Measurements from ENCODE around the gene ADD3. TPM values are rescaled to one million over a fixed set of nuclear protein-coding genes. Genes with fewer than 3 reads are reported as not detected.

The ADD3 gene
- total RNA-seq, 6 experiments from 2014 or later: 11.7 to 71.3 (median 16.2) TPM

GRCh38 chr10:109975244-109976190 lies 32.3 kb upstream of the ADD3 start:
- ATAC-seq (no peak), DNase-seq (no peak)
- TF ChIP-seq, protein P1, sequence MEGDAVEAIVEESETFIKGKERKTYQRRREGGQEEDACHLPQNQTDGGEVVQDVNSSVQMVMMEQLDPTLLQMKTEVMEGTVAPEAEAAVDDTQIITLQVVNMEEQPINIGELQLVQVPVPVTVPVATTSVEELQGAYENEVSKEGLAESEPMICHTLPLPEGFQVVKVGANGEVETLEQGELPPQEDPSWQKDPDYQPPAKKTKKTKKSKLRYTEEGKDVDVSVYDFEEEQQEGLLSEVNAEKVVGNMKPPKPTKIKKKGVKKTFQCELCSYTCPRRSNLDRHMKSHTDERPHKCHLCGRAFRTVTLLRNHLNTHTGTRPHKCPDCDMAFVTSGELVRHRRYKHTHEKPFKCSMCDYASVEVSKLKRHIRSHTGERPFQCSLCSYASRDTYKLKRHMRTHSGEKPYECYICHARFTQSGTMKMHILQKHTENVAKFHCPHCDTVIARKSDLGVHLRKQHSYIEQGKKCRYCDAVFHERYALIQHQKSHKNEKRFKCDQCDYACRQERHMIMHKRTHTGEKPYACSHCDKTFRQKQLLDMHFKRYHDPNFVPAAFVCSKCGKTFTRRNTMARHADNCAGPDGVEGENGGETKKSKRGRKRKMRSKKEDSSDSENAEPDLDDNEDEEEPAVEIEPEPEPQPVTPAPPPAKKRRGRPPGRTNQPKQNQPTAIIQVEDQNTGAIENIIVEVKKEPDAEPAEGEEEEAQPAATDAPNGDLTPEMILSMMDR (IDR thresholded peaks at IDR 0.05): no peak
- no peak for TF ChIP-seq POLR2A (IDR thresholded peaks at IDR 0.05)
- Histone ChIP-seq H3K36me3 (no peaks in the 10 kb centered on the region), H3K4me3 (no peak overlapping the region), H3K27ac (no peak overlapping the region), H3K27me3 (no peaks in the 10 kb centered on the region), H3K4me1 (peaks cover 0 to 30% (median 0%) of the 10 kb centered on the region in 4 donors), H3K9me3 (no peaks in the 10 kb centered on the region)
- intact Hi-C loops (cut with DNase I): no loop called here
- WGBS (ENCODE audit: insufficient coverage, low coverage, low lambda C conversion rate, missing lambda C conversion rate): 85% methylated on average over 4 of the region's 4 CpGs

- no peak for TF ChIP-seq POLR2A (IDR thresholded peaks at IDR 0.05)
- TF ChIP-seq, protein P1 (IDR thresholded peaks at IDR 0.05): no peak
- 76% methylated on average over 2 of the region's 2 CpGs for WGBS (ENCODE audit: insufficient coverage, low coverage, low lambda C conversion rate, missing lambda C conversion rate)
- Histone ChIP-seq H3K4me3 (no peak overlapping the region), H3K27me3 (no peaks in the 10 kb centered on the region), H3K36me3 (no peaks in the 10 kb centered on the region), H3K4me1 (peaks cover 0 to 29% (median 0%) of the 10 kb centered on the region in 4 donors), H3K27ac (no peak overlapping the region), H3K9me3 (no peaks in the 10 kb centered on the region)
- ATAC-seq: peak in 1 of 4 donors; percentile 32
- intact Hi-C loops (cut with DNase I): no loop called here
- DNase-seq: no peak
Measured at GRCh38 chr10:109976681-109977080, 31.1 kb upstream of the ADD3 start.

DNA sequence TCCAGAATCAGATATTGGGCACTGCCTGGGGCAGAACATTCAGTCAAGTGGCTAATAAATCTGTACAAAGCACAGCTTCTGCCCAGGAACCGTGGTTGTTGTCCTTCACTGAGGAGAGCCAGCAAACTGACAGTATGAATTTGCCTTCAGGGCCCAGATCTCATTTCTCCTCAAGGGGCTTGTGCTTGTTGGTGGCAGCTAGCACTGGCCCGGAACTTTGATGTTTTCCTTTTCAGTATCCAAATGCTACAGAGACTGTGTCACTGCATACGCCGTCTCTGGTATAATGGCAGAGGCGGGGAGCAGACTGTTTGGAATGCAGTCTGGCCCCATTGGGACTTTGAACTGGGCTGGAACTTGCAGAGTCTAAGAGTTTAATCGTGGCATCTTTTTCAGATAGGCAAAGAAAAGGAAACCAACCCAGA lies 30.4 kb upstream of the ADD3 start:
- DNase-seq (peak in 1 of 3 donors; percentile 24), ATAC-seq (peak; percentile 42 to 81 (median 60))
- intact Hi-C loops (cut with DNase I): no loop called here
- H3K4me1 ChIP-seq: peaks cover 0 to 22% (median 0%) of the 10 kb centered on the region in 4 donors
- H3K27me3 ChIP-seq: no peaks in the 10 kb centered on the region
- no peak overlapping the region for H3K4me3 ChIP-seq
- TF ChIP-seq, protein P1 (IDR thresholded peaks at IDR 0.05): no peak
- TF ChIP-seq POLR2A (IDR thresholded peaks at IDR 0.05): no peak
- 54% methylated on average over 5 of the region's 6 CpGs for WGBS (ENCODE audit: insufficient coverage, low coverage, low lambda C conversion rate, missing lambda C conversion rate)
- no peaks in the 10 kb centered on the region for H3K9me3 ChIP-seq
- no peaks in the 10 kb centered on the region for H3K36me3 ChIP-seq
- H3K27ac ChIP-seq: no peak overlapping the region

DNA sequence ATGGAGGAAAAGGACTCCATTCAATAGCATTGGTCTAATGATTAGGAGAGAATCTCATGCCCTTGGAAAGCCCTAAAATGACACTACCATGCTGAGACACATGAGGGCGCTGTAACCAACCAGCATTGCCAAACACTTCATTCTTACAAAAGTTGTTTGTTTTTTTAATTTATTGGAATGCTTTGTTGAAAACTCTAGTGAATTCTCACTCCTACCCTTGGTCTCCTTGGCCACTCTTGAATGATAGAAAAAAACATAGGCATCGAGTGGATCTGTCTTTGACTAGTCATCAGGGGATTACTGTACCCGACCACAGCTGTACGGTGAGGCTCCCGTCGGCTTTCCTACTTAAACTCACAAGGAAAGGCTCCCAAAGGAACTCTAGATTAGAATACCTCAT lies 29.3 kb upstream of the ADD3 start:
- peak in 2 of 4 donors; percentile 25 to 40 for ATAC-seq
- no peak for DNase-seq
- H3K9me3 ChIP-seq: no peaks in the 10 kb centered on the region
- 80% methylated on average over 6 of the region's 6 CpGs for WGBS (ENCODE audit: insufficient coverage, low coverage, low lambda C conversion rate, missing lambda C conversion rate)
- H3K27ac ChIP-seq: no peak overlapping the region
- H3K4me3 ChIP-seq: no peak overlapping the region
- intact Hi-C loops (cut with DNase I): no loop called here
- H3K4me1 ChIP-seq: peaks cover 0 to 14% (median 0%) of the 10 kb centered on the region in 4 donors
- TF ChIP-seq POLR2A (IDR thresholded peaks at IDR 0.05): no peak
- TF ChIP-seq, protein P1 (IDR thresholded peaks at IDR 0.05): peak; percentile 44 to 57 (median 49)
- H3K27me3 ChIP-seq: no peaks in the 10 kb centered on the region
- H3K36me3 ChIP-seq: no peaks in the 10 kb centered on the region

All from right lobe of liver (tissue), 6 donors.